Peyer's patch (tissue), 4 donors: ENCODE results near the gene SCGB3A1. TPM values are rescaled to one million over a fixed set of nuclear protein-coding genes. Genes with fewer than 3 reads are reported as not detected.

Experiments
- DNase-seq, 3 donors: peaks; one replicate each; pipeline ENCODE4 v3.0.0-alpha.2; 2017 to 2019
- H3K27ac ChIP-seq, 4 donors: fragments of 200-600 bp; sonication (generic); one replicate each; pipeline ENCODE4 v1.5.1; 2016 to 2019
- H3K27me3 ChIP-seq, 2 donors: fragments of 200-600 bp; sonication (generic); one replicate each; pipeline ENCODE4 v1.5.1; 2019
- H3K36me3 ChIP-seq, 3 donors: fragments of 200-600 bp; sonication (generic); one replicate each; pipeline ENCODE4 v1.5.1; 2016 to 2019
- H3K4me1 ChIP-seq, 4 donors: fragments of 200-600 bp; sonication (generic); one replicate each; pipeline ENCODE4 v1.5.1; 2016 to 2019
- H3K4me3 ChIP-seq, 4 donors: fragments of 200-600 bp; sonication (generic); 1 replicate in 3 of 4; 2 replicates in 1 of 4; pipeline ENCODE4 v1.5.1; 2016 to 2019; ENCODE audit warnings: mild to moderate bottlenecking in 1 of 4
- H3K9me3 ChIP-seq, 4 donors: fragments of 200-600 bp; sonication (generic); one replicate each; pipeline ENCODE4 v1.5.1; 2016 to 2019; ENCODE audit warnings: mild to moderate bottlenecking in 1 of 4
- CTCF ChIP-seq, 6 experiments: fragments of 450-650 bp in 4 of 6; fragments of 200-600 bp in 2 of 6; sonication (generic) in 1 of 6; IDR thresholded peaks; one replicate each; pipeline ENCODE4 v1.5.1; 2017 to 2019; ENCODE audit warnings: antibody characterized with exemption in 6 of 6, mild to moderate bottlenecking in 3 of 6, moderate library complexity in 1 of 6
- POLR2A ChIP-seq, 2 donors: fragments of 450-650 bp; IDR thresholded peaks; one replicate each; pipeline ENCODE4 v1.5.1; 2017; ENCODE audit warnings: antibody characterized with exemption in 2 of 2, mild to moderate bottlenecking in 2 of 2, moderate library complexity in 2 of 2
- total RNA-seq, 4 donors: library from RNA; depleted of rRNA; stranded (reverse); fragments of >200 nt; gene quantifications; one replicate each; pipeline ENCODE4 v1.1.0, GENCODE V29; 2016

SCGB3A1 gene
- total RNA-seq, 4 donors from 2014 or later = not detected

GRCh38 chr5:180586870-180587269, 4.4 kb downstream of the SCGB3A1 start:
- Histone ChIP-seq H3K27ac (no peak overlapping the region), H3K27me3 (peaks cover 0 to 13% of the 10 kb centered on the region in 2 donors), H3K36me3 (no peaks in the 10 kb centered on the region), H3K9me3 (no peaks in the 10 kb centered on the region), H3K4me3 (no peak overlapping the region), H3K4me1 (peaks cover 0 to 16% (median 0%) of the 10 kb centered on the region in 4 donors)
- TF ChIP-seq CTCF (IDR thresholded peaks at IDR 0.05) (no peak), POLR2A (IDR thresholded peaks at IDR 0.05) (no peak)
- no peak for DNase-seq

- no peak for DNase-seq
- Histone ChIP-seq H3K27ac (no peak overlapping the region), H3K9me3 (no peaks in the 10 kb centered on the region), H3K27me3 (peaks cover 0 to 12% of the 10 kb centered on the region in 2 donors), H3K4me3 (no peak overlapping the region), H3K4me1 (peaks cover 0 to 10% (median 0%) of the 10 kb centered on the region in 4 donors), H3K36me3 (no peaks in the 10 kb centered on the region)
- TF ChIP-seq POLR2A (IDR thresholded peaks at IDR 0.05) (no peak), CTCF (IDR thresholded peaks at IDR 0.05) (no peak)
Observed at GRCh38 chr5:180586204-180586603, 5.1 kb downstream of the SCGB3A1 start.

GRCh38 chr5:180583738-180584137, 7.6 kb downstream of the SCGB3A1 start:
- no peak overlapping the region for H3K4me3 ChIP-seq
- no peaks in the 10 kb centered on the region for H3K36me3 ChIP-seq
- no peak for TF ChIP-seq CTCF (IDR thresholded peaks at IDR 0.05)
- TF ChIP-seq POLR2A (IDR thresholded peaks at IDR 0.05) = no peak
- no peak overlapping the region for H3K27ac ChIP-seq
- H3K27me3 ChIP-seq = no peaks in the 10 kb centered on the region
- no peaks in the 10 kb centered on the region for H3K9me3 ChIP-seq
- H3K4me1 ChIP-seq = no peaks in the 10 kb centered on the region
- no peak for DNase-seq

- no peaks in the 10 kb centered on the region for H3K9me3 ChIP-seq
- H3K27ac ChIP-seq = no peak overlapping the region
- no peak overlapping the region for H3K4me3 ChIP-seq
- no peaks in the 10 kb centered on the region for H3K4me1 ChIP-seq
- no peak for DNase-seq
- no peaks in the 10 kb centered on the region for H3K27me3 ChIP-seq
- TF ChIP-seq POLR2A (IDR thresholded peaks at IDR 0.05) = no peak
- no peak for TF ChIP-seq CTCF (IDR thresholded peaks at IDR 0.05)
- H3K36me3 ChIP-seq = peaks cover 0 to 12% (median 0%) of the 10 kb centered on the region in 3 donors
Observed at GRCh38 chr5:180580681-180581080, 10.6 kb downstream of the SCGB3A1 start.

GRCh38 chr5:180575571-180575970, 15.7 kb downstream of the SCGB3A1 start:
- Histone ChIP-seq H3K4me1 (no peaks in the 10 kb centered on the region), H3K27me3 (no peaks in the 10 kb centered on the region), H3K27ac (no peak overlapping the region), H3K36me3 (peaks cover 0 to 49% (median 3%) of the 10 kb centered on the region in 3 donors), H3K4me3 (no peak overlapping the region), H3K9me3 (no peaks in the 10 kb centered on the region)
- DNase-seq = no peak
- no peak for TF ChIP-seq POLR2A (IDR thresholded peaks at IDR 0.05)
- no peak for TF ChIP-seq CTCF (IDR thresholded peaks at IDR 0.05)

GRCh38 chr5:180568914-180569313, 22.4 kb downstream of the SCGB3A1 start:
- Histone ChIP-seq H3K27me3 (no peaks in the 10 kb centered on the region), H3K4me3 (no peak overlapping the region), H3K4me1 (no peaks in the 10 kb centered on the region), H3K36me3 (peaks cover 0 to 77% (median 5%) of the 10 kb centered on the region in 3 donors), H3K27ac (no peak overlapping the region), H3K9me3 (no peaks in the 10 kb centered on the region)
- DNase-seq = no peak
- no peak for TF ChIP-seq CTCF (IDR thresholded peaks at IDR 0.05)
- TF ChIP-seq POLR2A (IDR thresholded peaks at IDR 0.05) = no peak
